HCT116 (cell line): Measurements from ENCODE around the gene DNM3. TPM values are rescaled to one million over a fixed set of nuclear protein-coding genes. Genes with fewer than 3 reads are reported as not detected.

Experiments
- ATAC-seq: fragments of 200-7000 bp; cut with Tn5 transposase; 2 replicates; pipeline ENCODE4 v1.9.1; 2020; ENCODE audit warnings: mild to moderate bottlenecking, moderate library complexity
- BruUV-seq: library from RNA; stranded (reverse); fragments of 400-500 nt; replicated peaks from 2 replicates; lab custom pipeline; 2021; lab: Mats Ljungman, UMichigan
- CTCF ChIA-PET: fragments of 300-600 bp; sonication (Branson Sonifier 250); formaldehyde crosslinking; loops from one replicate; lab custom pipeline; 2021; ENCODE audit warnings: antibody characterized with exemption; lab: Charles Lee
- POLR2A ChIA-PET: fragments of 300-600, 350-600 bp; sonication (Branson Sonifier 250); formaldehyde crosslinking; loops from one replicate; lab custom pipeline; 2021; ENCODE audit warnings: antibody characterized with exemption; lab: Charles Lee
- RAD21 ChIA-PET, 2 experiments: fragments of 300-600 bp; sonication (Branson Sonifier 250); formaldehyde crosslinking; loops; one replicate each; lab custom pipeline; 2023; ENCODE audit warnings: low total read pairs in 2 of 2; ENCODE audit not compliant: uncharacterized antibody in 2 of 2, unreplicated experiment in 2 of 2, low non-redundant PET in 1 of 2; lab: Charles Lee
- DNase-seq: peaks from one replicate; pipeline ENCODE4 v3.0.0-alpha.2; 2010; ENCODE audit warnings: low read depth, low spot score
- H2AFZ ChIP-seq: fragments of 200-600 bp; shearing (Covaris generic), sonication (generic); 2 replicates; pipeline ENCODE4 v1.6.1; 2017; ENCODE audit warnings: low read depth, mixed run types, mixed read lengths, antibody characterized with exemption, low read length; ENCODE audit not compliant: poor library complexity, severe bottlenecking
- H3K27ac ChIP-seq: 2 replicates; pipeline ENCODE4 v1.5.1; 2012; ENCODE audit warnings: low read depth, low read length
- H3K27me3 ChIP-seq: fragments of 200-600 bp; sonication (generic); 2 replicates; pipeline ENCODE4 v1.6.1; 2016; ENCODE audit warnings: mixed run types, low read length, mixed read lengths; ENCODE audit not compliant: insufficient read depth
- H3K36me3 ChIP-seq, 2 experiments: fragments of 200-500 bp in 1 of 2; fragments of 200-600 bp in 1 of 2; sonication (Bioruptor generic) in 1 of 2; sonication (generic) in 1 of 2; 2 replicates each; pipeline versions ENCODE4 v1.5.1 to v1.6.1; 2014 to 2016; ENCODE audit warnings: low read length in 2 of 2, inconsistent platforms in 1 of 2, mixed read lengths in 1 of 2, mixed run types in 1 of 2; ENCODE audit not compliant: insufficient read depth in 2 of 2, control insufficient read depth in 1 of 2
- H3K4me1 ChIP-seq, 2 experiments: fragments of 200-600 bp in 1 of 2; sonication (generic) in 1 of 2; 2 replicates each; pipeline versions ENCODE4 v1.5.1 to v1.6.1; 2012 to 2017; ENCODE audit warnings: low read length in 2 of 2, inconsistent platforms in 1 of 2, mild to moderate bottlenecking in 1 of 2, mixed read lengths in 1 of 2, mixed run types in 1 of 2, moderate library complexity in 1 of 2; ENCODE audit not compliant: insufficient read depth in 2 of 2, control insufficient read depth in 1 of 2
- H3K4me2 ChIP-seq: fragments of 200-600 bp; sonication (generic); 2 replicates; pipeline ENCODE4 v1.6.1; 2017; ENCODE audit warnings: mixed run types, low read length, mixed read lengths
- H3K4me3 ChIP-seq, 2 experiments: fragments of 200-600 bp in 1 of 2; sonication (generic) in 1 of 2; replicated peaks in 1 of 2; 2 replicates each; pipeline ENCODE4 v1.5.1; 2011 to 2016; ENCODE audit warnings: low read length in 2 of 2, control low read depth in 1 of 2, low read depth in 1 of 2, mild to moderate bottlenecking in 1 of 2, mixed read lengths in 1 of 2, mixed run types in 1 of 2
- H3K79me2 ChIP-seq: fragments of 200-600 bp; sonication (generic); 2 replicates; pipeline ENCODE4 v1.6.1; 2017; ENCODE audit warnings: mild to moderate bottlenecking, mixed run types, low read length, moderate library complexity, mixed read lengths; ENCODE audit not compliant: insufficient read depth
- H3K9ac ChIP-seq: fragments of 200-600 bp; sonication (generic); 2 replicates; pipeline ENCODE4 v1.6.1; 2016; ENCODE audit warnings: low read length, mixed read lengths
- H3K9me2 ChIP-seq: fragments of 200-600 bp; sonication (generic), shearing (Covaris generic); 2 replicates; pipeline ENCODE4 v1.6.1; 2017; ENCODE audit warnings: mixed run types, mild to moderate bottlenecking, moderate library complexity; ENCODE audit not compliant: insufficient read depth
- H3K9me3 ChIP-seq, 2 experiments: fragments of 200-500 bp in 1 of 2; fragments of 200-600 bp in 1 of 2; sonication (Bioruptor generic) in 1 of 2; sonication (generic) in 1 of 2; 2 replicates each; pipeline ENCODE4 v1.6.1; 2014 to 2017; ENCODE audit warnings: low read length in 2 of 2, mixed read lengths in 2 of 2, inconsistent platforms in 1 of 2, low read depth in 1 of 2, mild to moderate bottlenecking in 1 of 2, mixed run types in 1 of 2, moderate library complexity in 1 of 2; ENCODE audit not compliant: control insufficient read depth in 1 of 2, insufficient read depth in 1 of 2
- H4K20me1 ChIP-seq: fragments of 200-600 bp; sonication (generic), shearing (Covaris generic); 2 replicates; pipeline ENCODE4 v1.6.1; 2017; ENCODE audit warnings: mixed run types, mild to moderate bottlenecking, moderate library complexity; ENCODE audit not compliant: insufficient read depth
- CEBPB ChIP-seq: IDR thresholded peaks from 2 replicates; pipeline ENCODE4 v1.6.1; 2012; ENCODE audit warnings: low read depth
- EZH2 ChIP-seq: fragments of 200-600 bp; sonication (generic); IDR thresholded peaks from 2 replicates; pipeline ENCODE4 v1.6.1; 2017; ENCODE audit warnings: antibody characterized with exemption, mixed run types
- EZH2phosphoT487 ChIP-seq: fragments of 200-600 bp; IDR thresholded peaks from 2 replicates; pipeline ENCODE4 v1.6.1; 2018; ENCODE audit warnings: antibody characterized with exemption, borderline replicate concordance
- POLR2A ChIP-seq: IDR thresholded peaks from 2 replicates; pipeline ENCODE4 v1.7.0; 2011; ENCODE audit warnings: borderline replicate concordance; ENCODE audit not compliant: insufficient read depth, insufficient read length; ENCODE audit errors: extremely low read depth
- POLR2AphosphoS5 ChIP-seq: IDR thresholded peaks from 2 replicates; pipeline ENCODE4 v1.6.1; 2011; ENCODE audit warnings: mild to moderate bottlenecking, low read depth, low read length, moderate library complexity
- REST ChIP-seq: IDR thresholded peaks from 2 replicates; pipeline ENCODE4 v1.6.1; 2012; ENCODE audit warnings: low read depth
- SP1 ChIP-seq: IDR thresholded peaks from 2 replicates; pipeline ENCODE4 v1.6.1; 2012; ENCODE audit warnings: low read depth
- SRF ChIP-seq: IDR thresholded peaks from 2 replicates; pipeline ENCODE4 v1.6.1; 2012; ENCODE audit warnings: low read depth
- TCF7L2 ChIP-seq: IDR thresholded peaks from 2 replicates; pipeline ENCODE4 v1.7.0; 2011; ENCODE audit warnings: borderline replicate concordance, inconsistent platforms; ENCODE audit not compliant: insufficient read depth, insufficient read length; ENCODE audit errors: extremely low read depth
- YY1 ChIP-seq: IDR thresholded peaks from 2 replicates; pipeline ENCODE4 v1.6.1; 2011; ENCODE audit warnings: low read length, low read depth, moderate library complexity, mild to moderate bottlenecking; ENCODE audit not compliant: insufficient replicate concordance; ENCODE audit errors: extremely low read depth
- intact Hi-C: fragments of 100-400 bp; cut with micrococcal nuclease; formaldehyde crosslinking; loops from 2 replicates; pipeline ENCODE4 v1.10.0; 2022
- total RNA-seq: library from RNA; stranded (reverse); gene quantifications from one replicate; pipeline ENCODE4 v1.2.1, GENCODE V29; 2021; ENCODE audit not compliant: unreplicated experiment
- TF ChIP-seq, protein P1 (sequence below): IDR thresholded peaks from 2 replicates; pipeline ENCODE4 v1.6.1; 2011; ENCODE audit warnings: mild to moderate bottlenecking, low read length, moderate library complexity; ENCODE audit not compliant: insufficient replicate concordance; ENCODE audit errors: extremely low read depth

The DNM3 gene
- total RNA-seq, 1 experiment from 2014 or later, result 3.1 TPM

DNA sequence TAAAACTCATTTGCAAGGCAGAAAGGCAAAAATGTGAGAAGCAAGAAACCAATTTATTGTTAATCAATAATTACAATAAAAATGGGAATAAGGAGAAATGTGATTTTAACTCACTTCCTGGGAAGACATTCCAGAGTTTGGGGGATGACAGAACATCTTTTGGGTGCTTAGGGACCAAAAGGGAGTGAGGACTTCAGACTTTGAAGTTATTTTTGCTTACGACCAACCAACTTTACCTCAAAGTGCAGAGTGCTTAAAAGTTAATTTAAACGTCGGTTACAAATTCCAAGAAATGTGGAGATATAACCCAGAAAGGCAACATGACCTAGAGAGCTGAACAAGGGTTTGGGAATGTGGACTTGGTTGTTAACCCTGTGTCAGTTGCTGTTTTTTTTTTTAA lies 344.7 kb downstream of the DNM3 start:
- no peaks in the 10 kb centered on the region for H3K27me3 ChIP-seq
- H3K27ac ChIP-seq, result no peak overlapping the region
- H3K36me3 ChIP-seq, result no peaks in the 10 kb centered on the region
- H4K20me1 ChIP-seq, result no peaks in the 10 kb centered on the region
- DNase-seq, result no peak
- intact Hi-C loops, result no loop called here
- no peak overlapping the region for H3K4me2 ChIP-seq
- no peak overlapping the region for H3K4me3 ChIP-seq
- H3K9me3 ChIP-seq, result no peaks in the 10 kb centered on the region
- POLR2A ChIA-PET, result no interaction called here
- no peaks in the 10 kb centered on the region for H3K79me2 ChIP-seq
- no peaks in the 10 kb centered on the region for H3K4me1 ChIP-seq
- no peak overlapping the region for H2AFZ ChIP-seq
- no TSS peak for BruUV-seq
- ATAC-seq, result no peak
- RAD21 ChIA-PET, result no interaction called here
- no peaks in the 10 kb centered on the region for H3K9me2 ChIP-seq
- CTCF ChIA-PET, result no interaction called here
- H3K9ac ChIP-seq, result no peak overlapping the region
- TF ChIP-seq REST (no peak), CEBPB (no peak), TCF7L2 (no peak), YY1 (no peak), SP1 (no peak), EZH2phosphoT487 (no peak), SRF (no peak), EZH2 (no peak), POLR2AphosphoS5 (no peak), POLR2A (no peak)
- TF ChIP-seq, protein P1, sequence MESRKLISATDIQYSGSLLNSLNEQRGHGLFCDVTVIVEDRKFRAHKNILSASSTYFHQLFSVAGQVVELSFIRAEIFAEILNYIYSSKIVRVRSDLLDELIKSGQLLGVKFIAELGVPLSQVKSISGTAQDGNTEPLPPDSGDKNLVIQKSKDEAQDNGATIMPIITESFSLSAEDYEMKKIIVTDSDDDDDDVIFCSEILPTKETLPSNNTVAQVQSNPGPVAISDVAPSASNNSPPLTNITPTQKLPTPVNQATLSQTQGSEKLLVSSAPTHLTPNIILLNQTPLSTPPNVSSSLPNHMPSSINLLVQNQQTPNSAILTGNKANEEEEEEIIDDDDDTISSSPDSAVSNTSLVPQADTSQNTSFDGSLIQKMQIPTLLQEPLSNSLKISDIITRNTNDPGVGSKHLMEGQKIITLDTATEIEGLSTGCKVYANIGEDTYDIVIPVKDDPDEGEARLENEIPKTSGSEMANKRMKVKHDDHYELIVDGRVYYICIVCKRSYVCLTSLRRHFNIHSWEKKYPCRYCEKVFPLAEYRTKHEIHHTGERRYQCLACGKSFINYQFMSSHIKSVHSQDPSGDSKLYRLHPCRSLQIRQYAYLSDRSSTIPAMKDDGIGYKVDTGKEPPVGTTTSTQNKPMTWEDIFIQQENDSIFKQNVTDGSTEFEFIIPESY, result no peak
